Ishikawa (cell line): ENCODE data around the gene ATG16L2.

Source experiments
- CEBPB ChIP-seq: IDR thresholded peaks from 2 replicates; pipeline ENCODE4 v1.6.1; 2012
- CREB1 ChIP-seq: IDR thresholded peaks from 2 replicates; pipeline ENCODE4 v1.6.1; 2012; ENCODE audit warnings: low read depth
- EGR1 ChIP-seq: IDR thresholded peaks from 2 replicates; pipeline ENCODE4 v1.6.1; 2012
- EP300 ChIP-seq: IDR thresholded peaks from 2 replicates; pipeline ENCODE4 v1.6.1; 2012; ENCODE audit warnings: borderline replicate concordance
- FOXM1 ChIP-seq: IDR thresholded peaks from 2 replicates; pipeline ENCODE4 v1.6.1; 2012; ENCODE audit warnings: low read depth, borderline replicate concordance
- NFIC ChIP-seq: IDR thresholded peaks from 2 replicates; pipeline ENCODE4 v1.6.1; 2012
- RAD21 ChIP-seq: IDR thresholded peaks from 2 replicates; pipeline ENCODE4 v1.6.1; 2012; ENCODE audit warnings: low read depth
- REST ChIP-seq: IDR thresholded peaks from 2 replicates; pipeline ENCODE4 v1.6.1; 2012; ENCODE audit warnings: low read depth, mild to moderate bottlenecking
- TAF1 ChIP-seq: IDR thresholded peaks from 2 replicates; pipeline ENCODE4 v1.6.1; 2012; ENCODE audit warnings: low read depth, mild to moderate bottlenecking
- TCF12 ChIP-seq: IDR thresholded peaks from 2 replicates; pipeline ENCODE4 v1.6.1; 2012; ENCODE audit warnings: low read depth
- TEAD4 ChIP-seq: IDR thresholded peaks from 2 replicates; pipeline ENCODE4 v1.6.1; 2012
- USF1 ChIP-seq: IDR thresholded peaks from 2 replicates; pipeline ENCODE4 v1.6.1; 2012
- YY1 ChIP-seq: IDR thresholded peaks from 2 replicates; pipeline ENCODE4 v1.6.1; 2012; ENCODE audit warnings: low read depth
- ZBTB7A ChIP-seq: IDR thresholded peaks from 2 replicates; pipeline ENCODE4 v1.6.1; 2012; ENCODE audit warnings: low read depth
- TF ChIP-seq, protein P1 (sequence below): IDR thresholded peaks from 2 replicates; pipeline ENCODE4 v1.6.1; 2012

The ATG16L2 gene

DNA sequence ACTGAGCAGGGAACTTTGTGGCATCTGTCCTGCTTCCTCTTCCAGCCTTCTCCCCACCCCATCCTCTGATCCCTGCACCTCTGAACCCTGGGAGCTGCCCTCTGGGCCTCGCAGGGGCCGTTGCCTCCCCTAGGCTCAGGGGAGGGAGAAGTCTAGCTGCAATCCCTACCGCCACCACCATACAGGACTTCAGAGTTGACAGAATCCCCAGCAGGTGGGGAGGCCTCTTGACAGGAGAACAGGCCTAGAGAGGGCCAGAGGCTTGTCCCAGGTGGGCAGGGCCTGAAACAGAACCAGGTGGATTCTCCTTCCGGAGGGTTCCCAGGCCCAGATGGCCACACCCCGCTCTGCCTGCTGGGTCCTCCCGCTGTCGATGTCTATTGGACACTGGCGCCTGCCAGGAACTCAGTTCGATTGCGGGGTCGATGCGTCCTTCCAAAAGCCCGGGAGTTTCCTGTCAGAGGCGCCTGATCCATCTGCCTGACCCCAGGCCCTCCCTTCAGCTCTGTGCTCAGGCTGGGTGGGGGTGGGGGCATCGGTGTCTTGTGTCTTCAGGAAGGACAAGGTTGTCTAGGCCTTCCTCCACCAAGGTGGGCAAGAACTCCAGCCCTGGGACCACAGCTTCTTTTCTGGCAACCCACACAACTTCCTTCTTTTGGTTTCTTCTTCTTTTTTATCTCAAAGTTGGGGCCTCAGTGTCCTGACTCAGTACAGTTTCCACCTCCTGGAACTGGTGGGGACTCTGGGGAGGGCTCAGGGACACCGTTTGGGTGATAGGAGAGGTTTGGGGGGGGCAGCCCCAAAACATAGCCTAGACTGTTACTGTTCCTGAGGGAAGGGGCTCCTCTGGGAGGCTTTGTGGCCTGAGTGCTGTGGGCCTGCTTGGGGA lies 26.8 kb upstream of the ATG16L2 start:
- TF ChIP-seq ZBTB7A (no peak), YY1 (no peak), CEBPB (no peak), EP300 (no peak), TCF12 (no peak), CREB1 (no peak), NFIC (no peak), TEAD4 (no peak), USF1 (no peak), RAD21 (no peak), TAF1 (no peak), EGR1 (no peak)
- TF ChIP-seq, protein P1, sequence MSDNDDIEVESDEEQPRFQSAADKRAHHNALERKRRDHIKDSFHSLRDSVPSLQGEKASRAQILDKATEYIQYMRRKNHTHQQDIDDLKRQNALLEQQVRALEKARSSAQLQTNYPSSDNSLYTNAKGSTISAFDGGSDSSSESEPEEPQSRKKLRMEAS: no peak

DNA sequence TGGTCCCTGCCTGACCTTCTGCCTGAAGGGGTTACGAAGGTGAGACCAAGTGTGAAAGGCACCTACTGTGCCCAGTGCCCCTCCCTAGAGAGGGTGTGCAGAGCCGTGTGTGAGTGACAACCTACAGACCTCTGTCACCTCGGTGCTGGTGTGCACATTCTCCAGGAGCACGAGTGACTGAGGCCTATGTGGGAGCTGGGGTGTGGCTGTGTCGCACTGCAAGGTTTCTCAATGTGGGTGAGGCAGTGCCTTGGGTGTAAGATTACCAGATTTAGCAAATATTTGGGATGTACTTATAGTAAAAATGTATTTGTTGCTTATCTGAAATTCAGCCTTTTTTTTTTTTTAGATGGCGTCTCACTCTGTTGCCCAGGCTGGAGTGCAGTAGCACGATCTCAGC lies 26.0 kb upstream of the ATG16L2 start:
- no peak for TF ChIP-seq NFIC
- TF ChIP-seq, protein P1: no peak
- no peak for TF ChIP-seq REST
- no peak for TF ChIP-seq TEAD4
- no peak for TF ChIP-seq ZBTB7A
- TF ChIP-seq TCF12: no peak
- TF ChIP-seq TAF1: no peak
- TF ChIP-seq FOXM1: no peak
- TF ChIP-seq YY1: no peak
- TF ChIP-seq EGR1: no peak
- no peak for TF ChIP-seq CEBPB
- no peak for TF ChIP-seq CREB1
- no peak for TF ChIP-seq EP300
- TF ChIP-seq RAD21: no peak
- TF ChIP-seq USF1: no peak

DNA sequence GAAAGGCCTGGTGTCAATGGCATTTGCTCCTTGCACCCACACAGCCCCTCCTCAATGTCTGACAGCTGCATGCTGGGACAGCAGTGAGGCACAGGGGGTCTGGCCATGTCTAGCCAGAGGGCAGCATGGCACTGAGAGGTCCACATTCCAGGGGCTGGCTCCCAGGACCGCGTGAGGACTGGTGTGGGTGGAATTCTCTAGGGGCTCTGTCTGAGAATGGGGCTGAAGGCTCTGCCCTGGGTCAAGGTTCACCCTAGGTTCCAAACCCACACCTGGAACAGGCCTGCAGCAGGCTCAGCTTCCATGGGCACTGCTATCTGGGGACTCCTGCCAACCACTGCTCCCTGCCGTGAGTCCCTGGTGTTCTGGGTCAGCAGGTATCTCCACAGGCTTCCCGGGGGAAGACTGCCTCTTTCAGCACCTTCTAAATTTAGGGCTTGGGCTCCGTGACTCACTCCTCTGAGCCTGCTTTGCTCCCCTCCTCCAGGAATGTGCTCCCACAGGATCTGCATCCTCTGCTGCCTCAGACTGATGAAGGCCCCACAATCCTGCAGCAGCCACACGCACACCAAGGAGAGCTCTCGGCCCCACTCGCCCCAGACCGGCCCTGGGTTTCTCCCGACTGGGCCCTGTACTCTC lies 24.6 kb upstream of the ATG16L2 start:
- TF ChIP-seq RAD21: no peak
- peak; percentile 59; the same call in 1 of the 2 replicates for TF ChIP-seq TCF12
- no peak for TF ChIP-seq FOXM1
- no peak for TF ChIP-seq USF1
- peak; percentile 40; the same call in 1 of the 2 replicates for TF ChIP-seq EP300
- no peak for TF ChIP-seq YY1
- no peak for TF ChIP-seq ZBTB7A
- no peak for TF ChIP-seq EGR1
- no peak for TF ChIP-seq CEBPB
- TF ChIP-seq CREB1: no peak
- peak; percentile 58; the same call in 1 of the 2 replicates for TF ChIP-seq NFIC
- no peak for TF ChIP-seq REST
- TF ChIP-seq, protein P1: no peak
- peak; percentile 60 for TF ChIP-seq TEAD4
- no peak for TF ChIP-seq TAF1

GRCh38 chr11:72792437-72793021 lies 21.7 kb upstream of the ATG16L2 start:
- TF ChIP-seq TEAD4 (no peak), TAF1 (no peak), YY1 (no peak)
